NCI-H2107 treated with DMSO at 0.1 percent for 48 hours (cell line): Measurements from ENCODE around the gene HOPX.
"Not testable (repeated sequence)": the region's sequence is repeated elsewhere in the genome, so short reads cannot be mapped to it uniquely, and the experiment has no call there.

ENCODE experiments used
- DNase-seq: peaks from one replicate; lab custom pipeline; 2025; ENCODE audit not compliant: unreplicated experiment; lab: John Stamatoyannopoulos, UW

Gene HOPX

GRCh38 chr4:56655627-56656345, 25.3 kb downstream of the HOPX start:
- DNase-seq: no peak

GRCh38 chr4:56655209-56655626, 25.9 kb downstream of the HOPX start:
- no peak for DNase-seq

GRCh38 chr4:56654238-56654632, 26.9 kb downstream of the HOPX start:
- no peak for DNase-seq

GRCh38 chr4:56653461-56654237, 27.4 kb downstream of the HOPX start:
- no peak for DNase-seq

- no peak for DNase-seq
These were observed 28.9 kb downstream of the HOPX start for GRCh38 chr4:56652196-56652595.

GRCh38 chr4:56651056-56651350, 30.1 kb downstream of the HOPX start:
- DNase-seq: no peak

- no peak for DNase-seq
These were observed 30.6 kb downstream of the HOPX start for GRCh38 chr4:56650262-56651055.

GRCh38 chr4:56649445-56650261, 31.4 kb downstream of the HOPX start:
- DNase-seq: no peak

GRCh38 chr4:56648824-56649151, 32.3 kb downstream of the HOPX start:
- DNase-seq: no peak

- no peak for DNase-seq
These were observed 32.9 kb downstream of the HOPX start for GRCh38 chr4:56648021-56648823.

- DNase-seq: no peak
These were observed 34.8 kb downstream of the HOPX start for GRCh38 chr4:56646341-56646740.

GRCh38 chr4:56643596-56643995, 37.5 kb downstream of the HOPX start:
- no peak for DNase-seq

- DNase-seq: no peak
These were observed 39.5 kb downstream of the HOPX start for GRCh38 chr4:56641494-56642051.

- DNase-seq: no peak
These were observed 40.2 kb downstream of the HOPX start for GRCh38 chr4:56640621-56641493.

- DNase-seq: no peak
These were observed 43.3 kb downstream of the HOPX start for GRCh38 chr4:56637791-56638190.

GRCh38 chr4:56637154-56637553, 43.9 kb downstream of the HOPX start:
- no peak for DNase-seq

GRCh38 chr4:56634954-56635353, 46.1 kb downstream of the HOPX start:
- not testable (repeated sequence) for DNase-seq

GRCh38 chr4:56633486-56633885, 47.6 kb downstream of the HOPX start:
- DNase-seq: no peak
